Prostate gland (tissue), 1 donor: ENCODE measurements around the gene FGFBP1.

ENCODE experiments used
- POLR2A ChIP-seq: fragments of 450-650 bp; IDR thresholded peaks from one replicate; pipeline ENCODE4 v1.6.1; 2016; ENCODE audit warnings: antibody characterized with exemption, mild to moderate bottlenecking
- POLR2AphosphoS5 ChIP-seq: sonication (generic); formaldehyde crosslinking; IDR thresholded peaks from one replicate; pipeline ENCODE4 v1.6.1; 2017; ENCODE audit warnings: antibody characterized with exemption

- TF ChIP-seq POLR2AphosphoS5 (no peak), POLR2A (no peak)
Measured at GRCh38 chr4:15982842-15983524, 44.4 kb upstream of the FGFBP1 start.
